Fibroblast of lung (primary cell): ENCODE results near the gene HERC3. TPM values are rescaled to one million over a fixed set of nuclear protein-coding genes. Genes with fewer than 3 reads are reported as not detected.

ENCODE experiments used
- DNase-seq, 2 donors: peaks; one replicate each; pipeline versions ENCODE4 v3.0.0 to v3.0.0-alpha.2; 2010; ENCODE audit warnings: low read depth in 2 of 2
- H2AFZ ChIP-seq: 2 replicates; pipeline ENCODE4 v1.5.1; 2012; ENCODE audit warnings: low read length, control low read depth, inconsistent platforms
- H3K27ac ChIP-seq: 2 replicates; pipeline ENCODE4 v1.5.1; 2011; ENCODE audit warnings: low read length, control low read depth; ENCODE audit not compliant: insufficient read depth
- H3K27me3 ChIP-seq: 2 replicates; pipeline ENCODE4 v1.5.1; 2011; ENCODE audit warnings: mild to moderate bottlenecking, low read length; ENCODE audit not compliant: control insufficient read depth, insufficient read depth
- H3K36me3 ChIP-seq: 2 replicates; pipeline ENCODE4 v1.5.1; 2011; ENCODE audit warnings: low read length; ENCODE audit not compliant: control insufficient read depth, insufficient read depth
- H3K4me1 ChIP-seq: 2 replicates; pipeline ENCODE4 v1.5.1; 2011; ENCODE audit warnings: low read length; ENCODE audit not compliant: control insufficient read depth, insufficient read depth; ENCODE audit errors: extremely low read depth
- H3K4me2 ChIP-seq: 2 replicates; pipeline ENCODE4 v1.5.1; 2011; ENCODE audit warnings: low read length, control low read depth; ENCODE audit not compliant: insufficient read depth; ENCODE audit errors: extremely low read depth
- H3K4me3 ChIP-seq, 4 experiments: fragments of 200-600 bp in 1 of 4; sonication (generic) in 1 of 4; replicated peaks in 1 of 4; 2 replicates each; pipeline ENCODE4 v1.5.1; 2011 to 2016; ENCODE audit warnings: low read length in 4 of 4, low read depth in 3 of 4, mild to moderate bottlenecking in 3 of 4, control low read depth in 2 of 4, inconsistent platforms in 1 of 4, mixed read lengths in 1 of 4; ENCODE audit not compliant: insufficient read depth in 1 of 4; ENCODE audit errors: control extremely low read depth in 1 of 4
- H3K79me2 ChIP-seq: 2 replicates; pipeline ENCODE4 v1.5.1; 2012; ENCODE audit warnings: mild to moderate bottlenecking, low read length, inconsistent platforms; ENCODE audit not compliant: control insufficient read depth, insufficient read depth
- H3K9ac ChIP-seq: 2 replicates; pipeline ENCODE4 v1.5.1; 2011; ENCODE audit warnings: mild to moderate bottlenecking, low read length, control low read depth; ENCODE audit not compliant: insufficient read depth
- H3K9me3 ChIP-seq: 2 replicates; pipeline ENCODE4 v1.5.1; 2012; ENCODE audit warnings: low read depth, low read length; ENCODE audit not compliant: control insufficient read depth, insufficient read depth
- H4K20me1 ChIP-seq: 2 replicates; pipeline ENCODE4 v1.5.1; 2011; ENCODE audit warnings: low read length; ENCODE audit not compliant: control insufficient read depth, insufficient read depth; ENCODE audit errors: extremely low read depth
- CTCF ChIP-seq, 2 donors: IDR thresholded peaks in 1 of 2; conservative IDR thresholded peaks in 1 of 2; 1 replicate in 1 of 2; 2 replicates in 1 of 2; pipeline ENCODE4 v1.5.1; 2011 to 2012; ENCODE audit warnings: low read length in 2 of 2, control low read depth in 1 of 2, inconsistent platforms in 1 of 2, low read depth in 1 of 2, mild to moderate bottlenecking in 1 of 2
- EZH2 ChIP-seq: IDR thresholded peaks from 2 replicates; pipeline ENCODE4 v1.5.1; 2012; ENCODE audit warnings: low read length, control low read depth, mild to moderate bottlenecking; ENCODE audit errors: missing control alignments
- polyA plus RNA-seq, 2 donors: library from polyadenylated mRNA; depleted of rRNA in 1 of 2; stranded (reverse) in 1 of 2; unstranded in 1 of 2; fragments of >200 nt; gene quantifications; 2 replicates each; pipeline ENCODE4 v1.2.1, GENCODE V29; 2011 to 2012; ENCODE audit warnings: missing spikeins in 1 of 2
- total RNA-seq: library from RNA; depleted of rRNA; stranded (reverse); fragments of >200 nt; gene quantifications from 2 replicates; pipeline ENCODE4 v1.2.1, GENCODE V29; 2014

Gene HERC3
- total and polyA plus RNA-seq, 2 donors (not counting 1 experiment from before 2014, with no cell fraction given): 24.5 to 27.6 TPM

- no peak for DNase-seq
- Histone ChIP-seq H3K4me3 (no peak overlapping the region), H3K79me2 (no peaks in the 10 kb centered on the region), H3K4me2 (no peak overlapping the region), H3K27ac (no peak overlapping the region), H3K9ac (no peak overlapping the region), H3K9me3 (no peaks in the 10 kb centered on the region), H3K27me3 (no peaks in the 10 kb centered on the region), H2AFZ (no peak overlapping the region), H3K36me3 (peaks cover 8% of the 10 kb centered on the region), H3K4me1 (peaks cover 7% of the 10 kb centered on the region), H4K20me1 (no peaks in the 10 kb centered on the region)
- no peak for TF ChIP-seq CTCF (conservative IDR thresholded peaks at IDR 0.05 in 1 of 2, IDR thresholded peaks at IDR 0.05 in 1 of 2; ENCODE audit: low read depth in 1 of 2, low read length in 2 of 2)
- TF ChIP-seq EZH2: no peak
These were observed 130.5 kb downstream of the HERC3 start for GRCh38 chr4:88722828-88723227.

GRCh38 chr4:88724406-88724805 is 132.1 kb downstream of the HERC3 start:
- TF ChIP-seq EZH2 (no peak), CTCF (conservative IDR thresholded peaks at IDR 0.05 in 1 of 2, IDR thresholded peaks at IDR 0.05 in 1 of 2; ENCODE audit: low read depth in 1 of 2, low read length in 2 of 2) (no peak)
- no peaks in the 10 kb centered on the region for H4K20me1 ChIP-seq
- no peak overlapping the region for H3K27ac ChIP-seq
- no peaks in the 10 kb centered on the region for H3K9me3 ChIP-seq
- H3K27me3 ChIP-seq: no peaks in the 10 kb centered on the region
- H3K79me2 ChIP-seq: no peaks in the 10 kb centered on the region
- peaks cover 7% of the 10 kb centered on the region for H3K4me1 ChIP-seq
- no peak overlapping the region for H3K4me3 ChIP-seq
- peaks cover 11% of the 10 kb centered on the region for H3K36me3 ChIP-seq
- no peak for DNase-seq
- no peak overlapping the region for H2AFZ ChIP-seq
- H3K4me2 ChIP-seq: no peak overlapping the region
- H3K9ac ChIP-seq: no peak overlapping the region

GRCh38 chr4:88725143-88725542 is 132.9 kb downstream of the HERC3 start:
- Histone ChIP-seq H3K4me2 (no peak overlapping the region), H3K36me3 (peaks cover 11% of the 10 kb centered on the region), H4K20me1 (no peaks in the 10 kb centered on the region), H3K9me3 (no peaks in the 10 kb centered on the region), H3K27ac (no peak overlapping the region), H3K9ac (no peak overlapping the region), H2AFZ (no peak overlapping the region), H3K4me1 (peaks cover 7% of the 10 kb centered on the region), H3K79me2 (no peaks in the 10 kb centered on the region), H3K27me3 (no peaks in the 10 kb centered on the region), H3K4me3 (no peak overlapping the region)
- DNase-seq: no peak
- TF ChIP-seq EZH2 (no peak), CTCF (conservative IDR thresholded peaks at IDR 0.05 in 1 of 2, IDR thresholded peaks at IDR 0.05 in 1 of 2; ENCODE audit: low read depth in 1 of 2, low read length in 2 of 2) (no peak)
